Activated B cell treated with CpG ODN at 0.5 μM for 24 hours (primary cell): ENCODE measurements around the gene PIK3R4. TPM values are rescaled to one million over a fixed set of nuclear protein-coding genes. Genes with fewer than 3 reads are reported as not detected.

Experiments used
- ATAC-seq: fragments of 200-7000 bp; cut with Tn5 transposase; one replicate; pipeline ENCODE4 v1.10.0; 2021; ENCODE audit warnings: low read depth, mild to moderate bottlenecking, moderate library complexity
- CTCF ChIA-PET: fragments of 350-600 bp; sonication (Branson Sonifier 250); formaldehyde crosslinking; loops from one replicate; lab custom pipeline; 2021; ENCODE audit warnings: antibody characterized with exemption; lab: Charles Lee
- POLR2A ChIA-PET: fragments of 350-600 bp; sonication (Branson Sonifier 250); formaldehyde crosslinking; loops from one replicate; lab custom pipeline; 2021; ENCODE audit warnings: antibody characterized with exemption; lab: Charles Lee
- DNase-seq: peaks from one replicate; pipeline ENCODE4 v3.0.0; 2022
- H3K27ac Mint-ChIP-seq: one replicate; pipeline ENCODE4 v1.8.0; 2020; ENCODE audit warnings: mixed read lengths
- H3K27me3 Mint-ChIP-seq: one replicate; pipeline ENCODE4 v1.8.0; 2021; ENCODE audit warnings: mixed read lengths
- H3K36me3 Mint-ChIP-seq: one replicate; pipeline ENCODE4 v1.8.0; 2021; ENCODE audit warnings: low read depth, mixed read lengths
- H3K4me1 Mint-ChIP-seq: one replicate; pipeline ENCODE4 v1.8.0; 2021; ENCODE audit warnings: mixed read lengths
- H3K4me3 Mint-ChIP-seq: one replicate; pipeline ENCODE4 v1.8.0; 2020; ENCODE audit warnings: mild to moderate bottlenecking, mixed read lengths
- H3K9me3 Mint-ChIP-seq: one replicate; pipeline ENCODE4 v1.8.0; 2020; ENCODE audit warnings: mixed read lengths
- intact Hi-C: fragments of 100-400 bp; cut with micrococcal nuclease; formaldehyde crosslinking; loops from one replicate; pipeline ENCODE4 v1.15.1; 2024
- total RNA-seq: library from RNA; stranded (reverse); gene quantifications from 2 replicates; pipeline ENCODE4 v1.2.3, GENCODE V29; 2022
- TF ChIP-seq, protein P1 (sequence below): fragments of 200-600 bp; IDR thresholded peaks from one replicate; pipeline ENCODE4 v1.8.0; 2022; ENCODE audit warnings: antibody characterized with exemption, mild to moderate bottlenecking

PIK3R4 gene
- total RNA-seq, 1 donor from 2014 or later, result 32.4 TPM

DNA sequence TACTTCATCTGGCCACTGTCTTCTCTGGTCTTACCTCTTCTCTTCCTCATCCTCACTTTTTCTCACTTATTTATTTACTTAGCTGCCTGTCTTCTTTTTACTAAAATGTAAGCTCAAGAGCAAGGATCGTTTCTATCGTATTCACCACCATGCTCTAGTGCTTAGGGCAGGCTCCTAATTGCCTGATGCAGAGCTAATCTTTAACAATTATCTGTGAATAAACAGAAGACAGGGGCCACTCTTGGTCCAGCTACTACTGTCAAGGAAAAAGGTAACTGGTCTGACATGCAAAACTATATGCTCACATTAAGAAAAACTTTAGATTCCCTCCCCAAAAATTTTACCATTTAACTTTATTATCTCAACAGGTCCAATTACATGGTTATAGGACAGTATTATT, 17.5 kb downstream of the PIK3R4 start:
- no peak overlapping the region for H3K4me3 Mint-ChIP-seq
- CTCF ChIA-PET, result no interaction called here
- intact Hi-C loops, result loop anchor here (2.0 kb wide), 1 partner anchor 18 kb away; the partner anchor contains the start of gene PIK3R4
- no peak overlapping the region for H3K27ac Mint-ChIP-seq
- TF ChIP-seq, protein P1, sequence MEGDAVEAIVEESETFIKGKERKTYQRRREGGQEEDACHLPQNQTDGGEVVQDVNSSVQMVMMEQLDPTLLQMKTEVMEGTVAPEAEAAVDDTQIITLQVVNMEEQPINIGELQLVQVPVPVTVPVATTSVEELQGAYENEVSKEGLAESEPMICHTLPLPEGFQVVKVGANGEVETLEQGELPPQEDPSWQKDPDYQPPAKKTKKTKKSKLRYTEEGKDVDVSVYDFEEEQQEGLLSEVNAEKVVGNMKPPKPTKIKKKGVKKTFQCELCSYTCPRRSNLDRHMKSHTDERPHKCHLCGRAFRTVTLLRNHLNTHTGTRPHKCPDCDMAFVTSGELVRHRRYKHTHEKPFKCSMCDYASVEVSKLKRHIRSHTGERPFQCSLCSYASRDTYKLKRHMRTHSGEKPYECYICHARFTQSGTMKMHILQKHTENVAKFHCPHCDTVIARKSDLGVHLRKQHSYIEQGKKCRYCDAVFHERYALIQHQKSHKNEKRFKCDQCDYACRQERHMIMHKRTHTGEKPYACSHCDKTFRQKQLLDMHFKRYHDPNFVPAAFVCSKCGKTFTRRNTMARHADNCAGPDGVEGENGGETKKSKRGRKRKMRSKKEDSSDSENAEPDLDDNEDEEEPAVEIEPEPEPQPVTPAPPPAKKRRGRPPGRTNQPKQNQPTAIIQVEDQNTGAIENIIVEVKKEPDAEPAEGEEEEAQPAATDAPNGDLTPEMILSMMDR, result no peak
- peaks cover 54% of the 10 kb centered on the region for H3K36me3 Mint-ChIP-seq
- no peak for ATAC-seq
- no peaks in the 10 kb centered on the region for H3K27me3 Mint-ChIP-seq
- peaks cover 4% of the 10 kb centered on the region for H3K4me1 Mint-ChIP-seq
- DNase-seq, result no peak
- POLR2A ChIA-PET, result no interaction called here
- no peaks in the 10 kb centered on the region for H3K9me3 Mint-ChIP-seq

DNA sequence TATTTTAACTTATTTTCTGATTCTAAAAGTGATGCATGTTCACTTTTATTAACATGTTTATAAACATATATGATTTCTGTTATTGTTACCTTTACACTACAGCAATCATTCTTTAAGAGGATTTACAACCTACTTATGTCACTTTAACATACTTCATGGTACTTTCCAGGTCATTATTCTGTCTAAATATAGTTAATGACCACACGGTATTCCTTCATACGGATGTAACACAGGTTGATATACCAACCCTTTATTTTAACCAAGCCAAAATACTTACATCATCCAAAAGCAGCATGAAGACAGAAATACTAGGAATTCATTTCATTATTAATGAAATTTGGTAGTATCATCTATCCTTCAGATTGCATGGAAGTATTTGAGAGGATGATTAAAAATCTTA, 18.6 kb downstream of the PIK3R4 start:
- H3K9me3 Mint-ChIP-seq, result no peaks in the 10 kb centered on the region
- peaks cover 4% of the 10 kb centered on the region for H3K4me1 Mint-ChIP-seq
- intact Hi-C loops, result loop anchor here (2.0 kb wide), 1 partner anchor 19 kb away; the partner anchor contains the start of gene PIK3R4
- peaks cover 48% of the 10 kb centered on the region for H3K36me3 Mint-ChIP-seq
- TF ChIP-seq, protein P1, result no peak
- ATAC-seq, result no peak
- no peak overlapping the region for H3K4me3 Mint-ChIP-seq
- POLR2A ChIA-PET, result interaction anchor here (1.2 kb wide), 1 partner anchor 18 kb away, joined by 3 read pairs; no protein-coding TSS in a partner anchor
- no peak overlapping the region for H3K27ac Mint-ChIP-seq
- no peaks in the 10 kb centered on the region for H3K27me3 Mint-ChIP-seq
- CTCF ChIA-PET, result no interaction called here
- no peak for DNase-seq

DNA sequence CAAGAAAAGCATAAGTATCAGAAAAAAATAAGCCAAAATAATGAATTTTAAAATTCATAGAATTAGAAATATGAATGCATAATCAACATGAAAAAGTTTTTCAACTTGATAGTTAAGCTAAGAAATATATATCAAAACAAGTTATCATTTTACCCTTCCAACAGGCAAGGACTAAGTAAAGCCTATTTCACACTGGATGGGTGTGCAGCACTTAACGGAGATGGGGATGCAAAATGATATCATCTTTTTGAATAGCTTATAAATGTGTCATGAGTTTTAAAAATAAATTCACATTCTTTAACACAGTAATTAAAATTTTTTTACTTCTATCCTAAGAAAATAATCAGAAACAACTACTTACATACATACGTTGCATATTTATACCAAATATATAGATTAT, 20.9 kb downstream of the PIK3R4 start:
- Mint-ChIP-seq H3K9me3 (no peaks in the 10 kb centered on the region), H3K36me3 (peaks cover 43% of the 10 kb centered on the region), H3K4me1 (peaks cover 4% of the 10 kb centered on the region), H3K27me3 (no peaks in the 10 kb centered on the region), H3K4me3 (no peak overlapping the region), H3K27ac (no peak overlapping the region)
- no peak for ATAC-seq
- POLR2A ChIA-PET, result no interaction called here
- no peak for DNase-seq
- intact Hi-C loops, result no loop called here
- CTCF ChIA-PET, result no interaction called here
- TF ChIP-seq, protein P1, result no peak

DNA sequence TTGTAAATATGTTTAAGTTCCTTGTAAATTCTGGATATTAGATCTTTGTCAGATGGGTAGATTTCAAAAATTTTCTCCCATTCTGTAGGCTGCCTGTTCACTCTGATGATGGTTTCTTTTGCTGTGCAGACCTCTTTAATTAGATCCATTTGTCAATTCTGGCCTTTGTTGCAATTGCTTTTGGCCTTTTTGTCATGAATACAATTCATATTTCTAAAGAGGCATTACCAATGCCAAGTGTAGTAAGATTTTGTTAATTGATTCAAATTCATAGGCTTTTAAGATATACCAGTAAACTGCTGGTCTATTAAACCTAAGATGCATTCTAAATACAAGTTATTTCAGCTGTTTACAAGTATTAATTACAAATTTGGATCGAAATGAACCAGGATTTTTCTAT, 31.0 kb downstream of the PIK3R4 start:
- intact Hi-C loops, result no loop called here
- Mint-ChIP-seq H3K36me3 (peaks cover 71% of the 10 kb centered on the region), H3K4me1 (no peaks in the 10 kb centered on the region), H3K9me3 (no peaks in the 10 kb centered on the region), H3K27ac (no peak overlapping the region), H3K4me3 (no peak overlapping the region), H3K27me3 (no peaks in the 10 kb centered on the region)
- POLR2A ChIA-PET, result no interaction called here
- CTCF ChIA-PET, result no interaction called here
- TF ChIP-seq, protein P1, result no peak
- no peak for ATAC-seq
- no peak for DNase-seq

DNA sequence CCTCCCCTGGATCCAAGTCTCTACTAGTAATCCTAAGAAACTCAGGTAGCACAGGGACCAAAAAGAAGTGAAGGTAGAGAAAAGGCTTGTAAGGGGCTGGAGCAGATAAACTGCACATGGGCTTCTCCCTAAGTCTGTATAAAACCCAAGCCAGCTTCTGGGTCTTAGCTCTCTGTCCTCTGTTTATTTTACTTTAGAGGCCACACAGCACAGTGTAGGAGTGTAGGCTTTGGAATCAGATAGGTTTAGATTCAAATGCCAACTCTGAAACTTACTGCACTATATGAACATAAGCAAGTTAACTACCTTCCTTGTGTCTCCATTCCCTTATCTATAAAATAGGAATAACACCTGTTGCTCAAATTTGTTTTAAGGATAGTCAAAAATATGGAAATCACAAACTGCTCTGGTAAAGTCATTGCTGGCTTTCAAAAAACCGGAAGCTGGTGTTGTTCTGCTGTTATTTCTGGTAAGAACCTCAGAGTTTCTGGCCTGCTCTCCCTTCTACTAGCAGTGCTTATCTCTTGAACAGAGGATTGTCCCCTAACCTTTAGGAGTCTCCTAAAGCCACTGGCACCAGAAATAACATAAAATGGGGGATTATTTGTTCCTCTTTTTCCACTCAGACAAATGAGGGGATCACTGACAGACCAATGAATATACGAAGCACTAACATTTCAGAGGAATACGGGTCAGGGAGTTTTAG, 33.8 kb downstream of the PIK3R4 start:
- DNase-seq, result no peak
- no peak for ATAC-seq
- ChIA-PET POLR2A (no interaction called here), CTCF (no interaction called here)
- Mint-ChIP-seq H3K27ac (no peak overlapping the region), H3K27me3 (no peaks in the 10 kb centered on the region), H3K36me3 (peaks cover 69% of the 10 kb centered on the region), H3K9me3 (no peaks in the 10 kb centered on the region), H3K4me1 (no peaks in the 10 kb centered on the region), H3K4me3 (no peak overlapping the region)
- TF ChIP-seq, protein P1, result no peak
- intact Hi-C loops, result no loop called here
